Spleen (tissue), 7 donors: ENCODE data around the gene FLCN.

Source experiments
- POLR2A ChIP-seq, 3 donors: fragments of 450-650 bp; IDR thresholded peaks; one replicate each; pipeline ENCODE4 v1.5.1; 2017; ENCODE audit warnings: antibody characterized with exemption in 3 of 3, mild to moderate bottlenecking in 1 of 3
- POLR2AphosphoS5 ChIP-seq, 3 donors: sonication (generic); formaldehyde crosslinking; IDR thresholded peaks; one replicate each; pipeline ENCODE4 v1.5.1; 2017; ENCODE audit warnings: antibody characterized with exemption in 3 of 3
- TF ChIP-seq, protein P1 (sequence below), 11 experiments: fragments of 200-600 bp in 7 of 11; fragments of 450-650 bp in 4 of 11; sonication (generic) in 4 of 11; IDR thresholded peaks in 8 of 11; conservative IDR thresholded peaks in 3 of 11; 1 replicate in 7 of 11; 2 replicates in 4 of 11; pipeline versions ENCODE4 v1.4.0 to v1.8.0; 2016 to 2021; ENCODE audit warnings: antibody characterized with exemption in 11 of 11, inconsistent platforms in 4 of 11, mild to moderate bottlenecking in 1 of 11
- donor health status: DM: no; HTN: no; CAD: no; lungs with moderate emphysema.
- donor health status: DM: no; HTN: no; CAD: no.
- donor health status: DM: no; HTN: no; CAD: no.

DNA sequence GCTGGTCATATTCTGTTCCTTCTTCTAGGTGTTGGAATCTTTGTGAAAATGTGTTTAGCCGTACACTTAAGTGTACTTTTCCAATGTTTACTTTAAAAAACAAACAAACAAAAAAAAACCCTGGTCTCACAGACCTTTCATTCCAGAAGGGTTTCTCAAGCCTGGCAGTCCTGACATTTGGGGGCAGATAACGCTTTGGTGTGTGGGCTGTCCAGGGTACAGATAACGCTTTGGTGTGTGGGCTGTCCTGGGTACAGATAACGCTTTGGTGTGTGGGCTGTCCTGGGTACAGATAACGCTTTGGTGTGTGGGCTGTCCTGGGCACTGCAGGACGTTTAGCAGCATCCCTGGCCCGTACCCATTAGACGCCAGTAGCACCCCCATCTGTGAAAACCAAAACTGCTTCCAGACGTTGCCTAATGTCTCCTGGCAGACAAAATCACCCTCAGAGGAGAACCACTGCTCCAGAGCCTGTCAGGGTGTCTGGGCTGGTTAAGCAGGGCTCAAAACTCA lies 15.2 kb upstream of the FLCN start:
- TF ChIP-seq, protein P1, sequence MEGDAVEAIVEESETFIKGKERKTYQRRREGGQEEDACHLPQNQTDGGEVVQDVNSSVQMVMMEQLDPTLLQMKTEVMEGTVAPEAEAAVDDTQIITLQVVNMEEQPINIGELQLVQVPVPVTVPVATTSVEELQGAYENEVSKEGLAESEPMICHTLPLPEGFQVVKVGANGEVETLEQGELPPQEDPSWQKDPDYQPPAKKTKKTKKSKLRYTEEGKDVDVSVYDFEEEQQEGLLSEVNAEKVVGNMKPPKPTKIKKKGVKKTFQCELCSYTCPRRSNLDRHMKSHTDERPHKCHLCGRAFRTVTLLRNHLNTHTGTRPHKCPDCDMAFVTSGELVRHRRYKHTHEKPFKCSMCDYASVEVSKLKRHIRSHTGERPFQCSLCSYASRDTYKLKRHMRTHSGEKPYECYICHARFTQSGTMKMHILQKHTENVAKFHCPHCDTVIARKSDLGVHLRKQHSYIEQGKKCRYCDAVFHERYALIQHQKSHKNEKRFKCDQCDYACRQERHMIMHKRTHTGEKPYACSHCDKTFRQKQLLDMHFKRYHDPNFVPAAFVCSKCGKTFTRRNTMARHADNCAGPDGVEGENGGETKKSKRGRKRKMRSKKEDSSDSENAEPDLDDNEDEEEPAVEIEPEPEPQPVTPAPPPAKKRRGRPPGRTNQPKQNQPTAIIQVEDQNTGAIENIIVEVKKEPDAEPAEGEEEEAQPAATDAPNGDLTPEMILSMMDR (IDR thresholded peaks at IDR 0.05 in 8 of 11, conservative IDR thresholded peaks at IDR 0.05 in 3 of 11), result no peak
- TF ChIP-seq POLR2A (IDR thresholded peaks at IDR 0.05) (no peak), POLR2AphosphoS5 (IDR thresholded peaks at IDR 0.05) (no peak)
